Spleen (tissue), 11 donors: ENCODE data around the gene RBM26. TPM values are rescaled to one million over a fixed set of nuclear protein-coding genes. Genes with fewer than 3 reads are reported as not detected.

ENCODE experiments used
- DNase-seq: peaks from one replicate; pipeline ENCODE4 v3.0.0-alpha.2; 2020
- H3K27ac ChIP-seq, 8 donors: fragments of 200-600 bp; sonication (generic) in 7 of 8; 1 replicate in 4 of 8; 2 replicates in 4 of 8; pipeline versions ENCODE4 v1.5.0 to v1.8.0; 2016 to 2021; ENCODE audit warnings: inconsistent platforms in 4 of 8, mild to moderate bottlenecking in 4 of 8, moderate library complexity in 1 of 8
- H3K27me3 ChIP-seq, 7 donors: fragments of 200-600 bp; sonication (generic) in 6 of 7; replicated peaks in 1 of 7; 1 replicate in 4 of 7; 2 replicates in 3 of 7; pipeline versions ENCODE4 v1.5.0 to v1.8.0; 2016 to 2021; ENCODE audit warnings: inconsistent platforms in 3 of 7, mild to moderate bottlenecking in 1 of 7
- H3K36me3 ChIP-seq, 6 donors: fragments of 200-600 bp; sonication (generic) in 5 of 6; 1 replicate in 4 of 6; 2 replicates in 2 of 6; pipeline versions ENCODE4 v1.5.0 to v1.8.0; 2016 to 2021; ENCODE audit warnings: inconsistent platforms in 2 of 6
- H3K4me1 ChIP-seq, 6 donors: fragments of 200-600 bp; sonication (generic) in 5 of 6; 1 replicate in 3 of 6; 2 replicates in 3 of 6; pipeline versions ENCODE4 v1.5.0 to v1.8.0; 2016 to 2021; ENCODE audit warnings: inconsistent platforms in 3 of 6
- H3K4me3 ChIP-seq, 8 donors: fragments of 200-600 bp; sonication (generic) in 7 of 8; 1 replicate in 4 of 8; 2 replicates in 4 of 8; pipeline versions ENCODE4 v1.5.0 to v1.8.0; 2016 to 2021; ENCODE audit warnings: inconsistent platforms in 4 of 8, mild to moderate bottlenecking in 4 of 8, moderate library complexity in 2 of 8
- H3K9me3 ChIP-seq, 8 donors: fragments of 200-600 bp; sonication (generic) in 7 of 8; 1 replicate in 4 of 8; 2 replicates in 4 of 8; pipeline versions ENCODE4 v1.5.0 to v1.8.0; 2016 to 2021; ENCODE audit warnings: inconsistent platforms in 4 of 8
- CTCF ChIP-seq, 11 experiments: fragments of 200-600 bp in 7 of 11; fragments of 450-650 bp in 4 of 11; sonication (generic) in 4 of 11; IDR thresholded peaks in 8 of 11; conservative IDR thresholded peaks in 3 of 11; 1 replicate in 7 of 11; 2 replicates in 4 of 11; pipeline versions ENCODE4 v1.4.0 to v1.8.0; 2016 to 2021; ENCODE audit warnings: antibody characterized with exemption in 11 of 11, inconsistent platforms in 4 of 11, mild to moderate bottlenecking in 1 of 11
- POLR2A ChIP-seq, 3 donors: fragments of 450-650 bp; IDR thresholded peaks; one replicate each; pipeline ENCODE4 v1.5.1; 2017; ENCODE audit warnings: antibody characterized with exemption in 3 of 3, mild to moderate bottlenecking in 1 of 3
- POLR2AphosphoS5 ChIP-seq, 3 donors: sonication (generic); formaldehyde crosslinking; IDR thresholded peaks; one replicate each; pipeline ENCODE4 v1.5.1; 2017; ENCODE audit warnings: antibody characterized with exemption in 3 of 3
- WGBS, 5 donors: extraction: QIAGEN DNeasy Blood & Tissue Kit in 3 of 5; methylation state at CpG; one replicate each; pipeline versions ENCODE4 v1.1.5 to v1.1.7; 2013 to 2018; 5-methylcytosine and 5-hydroxymethylcytosine counted together
- intact Hi-C: fragments of 100-400 bp; cut with DNase I; formaldehyde crosslinking; loops from one replicate; pipeline ENCODE4 v1.15.0; 2023; ENCODE audit warnings: low total_unique reads
- polyA plus RNA-seq, 3 donors: library from polyadenylated mRNA; stranded (reverse); fragments of 200-250 nt; gene quantifications; one replicate each; pipeline ENCODE4 v1.2.1, GENCODE V29; 2013
- total RNA-seq, 7 donors: library from RNA; depleted of rRNA in 3 of 7; stranded (reverse); fragments of >200 nt in 3 of 7; fragmentation: NEBNext Ultra II Directional in 4 of 7; extraction: Animal tissue kit (Norgen Biotek cat#: 25700) in 4 of 7; gene quantifications; one replicate each; pipeline versions ENCODE4 v1.1.0 to v1.2.1, GENCODE V29; 2016 to 2021
- donor health status: healthy with polysubstance abuse.
- donor health status: DM: no; HTN: no; CAD: no; lungs with moderate emphysema.
- donor health status: DM: no; HTN: no; CAD: no.
- donor health status: Bipolar disorder and iron deficiency.
- donor health status: healthy.
- donor health status: DM: no; HTN: no; CAD: no.
- donor health status: DM: yes; HTN: yes; CAD: no.

The RBM26 gene
- total and polyA plus RNA-seq, 10 donors = 25.6 to 87.6 (median 63.6) TPM

GRCh38 chr13:79440958-79441528 is 35.0 kb upstream of the RBM26 start:
- WGBS, 5 donors = 90 to 100% (median 92%) methylated on average over 5 of the region's 5 CpGs
- Histone ChIP-seq H3K36me3 (no peaks in the 10 kb centered on the region), H3K9me3 (no peaks in the 10 kb centered on the region), H3K4me1 (no peaks in the 10 kb centered on the region), H3K27ac (no peak overlapping the region), H3K4me3 (no peak overlapping the region), H3K27me3 (no peaks in the 10 kb centered on the region)
- DNase-seq = no peak
- intact Hi-C loops = no loop called here
- TF ChIP-seq POLR2A (IDR thresholded peaks at IDR 0.05) = no peak
- TF ChIP-seq POLR2AphosphoS5 (IDR thresholded peaks at IDR 0.05) = no peak
- no peak for TF ChIP-seq CTCF (IDR thresholded peaks at IDR 0.05 in 8 of 11, conservative IDR thresholded peaks at IDR 0.05 in 3 of 11)

GRCh38 chr13:79439275-79439674 is 33.2 kb upstream of the RBM26 start:
- Histone ChIP-seq H3K4me1 (no peaks in the 10 kb centered on the region), H3K27ac (no peak overlapping the region), H3K9me3 (no peaks in the 10 kb centered on the region), H3K36me3 (no peaks in the 10 kb centered on the region), H3K27me3 (no peaks in the 10 kb centered on the region), H3K4me3 (no peak overlapping the region)
- intact Hi-C loops = no loop called here
- TF ChIP-seq CTCF (IDR thresholded peaks at IDR 0.05 in 8 of 11, conservative IDR thresholded peaks at IDR 0.05 in 3 of 11) = no peak
- no peak for TF ChIP-seq POLR2AphosphoS5 (IDR thresholded peaks at IDR 0.05)
- no peak for TF ChIP-seq POLR2A (IDR thresholded peaks at IDR 0.05)
- no peak for DNase-seq
- 81 to 98% (median 89%) methylated on average over 1 of the region's 1 CpG for WGBS, 5 donors

DNA sequence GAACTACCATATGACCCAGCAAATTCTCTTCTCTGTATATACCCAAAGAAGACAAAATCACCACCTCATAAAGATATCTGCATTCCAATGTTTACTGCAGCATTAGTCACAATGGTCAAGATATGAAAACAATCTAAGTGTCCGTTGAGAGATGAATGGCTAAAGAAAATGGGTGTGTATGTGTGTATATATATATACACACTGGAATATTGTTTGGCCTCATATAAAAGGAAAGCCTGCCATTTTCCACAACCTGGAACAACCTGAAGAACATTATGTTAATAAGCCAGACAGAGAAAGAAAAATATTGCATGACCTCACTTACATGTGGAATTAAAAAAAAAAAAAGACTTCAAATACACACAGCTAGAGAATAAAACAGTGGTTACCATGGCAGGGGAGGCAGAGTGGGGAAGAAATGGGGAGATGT is 29.5 kb upstream of the RBM26 start:
- Histone ChIP-seq H3K27ac (no peak overlapping the region), H3K9me3 (no peaks in the 10 kb centered on the region), H3K36me3 (no peaks in the 10 kb centered on the region), H3K4me3 (no peak overlapping the region), H3K4me1 (no peaks in the 10 kb centered on the region), H3K27me3 (no peaks in the 10 kb centered on the region)
- no peak for DNase-seq
- TF ChIP-seq CTCF (IDR thresholded peaks at IDR 0.05 in 8 of 11, conservative IDR thresholded peaks at IDR 0.05 in 3 of 11) (no peak), POLR2A (IDR thresholded peaks at IDR 0.05) (no peak), POLR2AphosphoS5 (IDR thresholded peaks at IDR 0.05) (no peak)
- 91 to 92% (median 92%) methylated on average over 1 of the region's 1 CpG for WGBS, 5 donors
- intact Hi-C loops = no loop called here

GRCh38 chr13:79434556-79434955 is 28.5 kb upstream of the RBM26 start:
- no peak overlapping the region for H3K27ac ChIP-seq
- no peaks in the 10 kb centered on the region for H3K27me3 ChIP-seq
- 62 to 80% (median 73%) methylated on average over 1 of the region's 1 CpG for WGBS, 5 donors
- TF ChIP-seq CTCF (IDR thresholded peaks at IDR 0.05 in 8 of 11, conservative IDR thresholded peaks at IDR 0.05 in 3 of 11) (no peak), POLR2A (IDR thresholded peaks at IDR 0.05) (no peak), POLR2AphosphoS5 (IDR thresholded peaks at IDR 0.05) (no peak)
- intact Hi-C loops = no loop called here
- no peaks in the 10 kb centered on the region for H3K4me1 ChIP-seq
- no peaks in the 10 kb centered on the region for H3K9me3 ChIP-seq
- H3K36me3 ChIP-seq = no peaks in the 10 kb centered on the region
- no peak overlapping the region for H3K4me3 ChIP-seq
- no peak for DNase-seq
